Stomach (tissue), 9 donors: ENCODE measurements around the gene NFIX. TPM values are rescaled to one million over a fixed set of nuclear protein-coding genes. Genes with fewer than 3 reads are reported as not detected.

Experiments used
- DNase-seq, 2 donors: peaks; one replicate each; pipeline versions ENCODE4 v3.0.0 to v3.0.0-alpha.2; 2013 to 2019
- H3K27ac ChIP-seq, 5 donors: fragments of 200-600 bp in 4 of 5; sonication (generic) in 4 of 5; one replicate each; pipeline ENCODE4 v1.5.1; 2013 to 2019; ENCODE audit warnings: mild to moderate bottlenecking in 1 of 5, moderate library complexity in 1 of 5
- H3K27me3 ChIP-seq, 3 donors: fragments of 200-600 bp; sonication (generic); one replicate each; pipeline ENCODE4 v1.5.1; 2017 to 2019; ENCODE audit warnings: mixed run types in 1 of 3
- H3K36me3 ChIP-seq, 4 donors: fragments of 200-600 bp; sonication (generic); 1 replicate in 3 of 4; 2 replicates in 1 of 4; pipeline ENCODE4 v1.5.1; 2016 to 2019
- H3K4me1 ChIP-seq, 4 donors: fragments of 200-600 bp; sonication (generic); one replicate each; pipeline ENCODE4 v1.5.1; 2016 to 2019
- H3K4me3 ChIP-seq, 4 donors: fragments of 200-600 bp; sonication (generic) in 3 of 4; one replicate each; pipeline ENCODE4 v1.5.1; 2016 to 2019; ENCODE audit warnings: mild to moderate bottlenecking in 1 of 4
- H3K9me3 ChIP-seq, 4 donors: fragments of 200-600 bp; sonication (generic); one replicate each; pipeline ENCODE4 v1.5.1; 2016 to 2019
- CTCF ChIP-seq, 7 experiments: fragments of 450-650 bp in 4 of 7; fragments of 200-600 bp in 3 of 7; sonication (generic) in 3 of 7; IDR thresholded peaks; one replicate each; pipeline ENCODE4 v1.5.1; 2016 to 2019; ENCODE audit warnings: antibody characterized with exemption in 7 of 7, control low read depth in 2 of 7, mild to moderate bottlenecking in 1 of 7
- EP300 ChIP-seq: sonication (generic); formaldehyde crosslinking; IDR thresholded peaks from one replicate; pipeline ENCODE4 v1.6.1; 2017; ENCODE audit warnings: antibody characterized with exemption
- POLR2A ChIP-seq, 4 donors: fragments of 450-650 bp; IDR thresholded peaks; one replicate each; pipeline ENCODE4 v1.6.1; 2016; ENCODE audit warnings: antibody characterized with exemption in 4 of 4, control low read depth in 2 of 4, mild to moderate bottlenecking in 1 of 4, moderate library complexity in 1 of 4
- POLR2AphosphoS5 ChIP-seq, 3 donors: sonication (generic); formaldehyde crosslinking; IDR thresholded peaks; one replicate each; pipeline ENCODE4 v1.6.1; 2016; ENCODE audit warnings: antibody characterized with exemption in 3 of 3
- WGBS, 5 donors: extraction: QIAGEN DNeasy Blood & Tissue Kit in 3 of 5; methylation state at CpG; one replicate each; pipeline versions ENCODE4 v1.1.5 to v1.1.7; 2013 to 2018; 5-methylcytosine and 5-hydroxymethylcytosine counted together
- intact Hi-C: fragments of 100-400 bp; cut with DNase I; formaldehyde crosslinking; loops from one replicate; pipeline ENCODE4 v1.15.1; 2023; ENCODE audit warnings: low total_unique reads
- polyA plus RNA-seq, 3 donors: library from polyadenylated mRNA; stranded (reverse); fragments of 200-250 nt; gene quantifications; one replicate each; pipeline ENCODE4 v1.2.3, GENCODE V29; 2013
- total RNA-seq, 5 donors: library from RNA; depleted of rRNA; stranded (reverse); fragments of >200 nt; gene quantifications; one replicate each; pipeline versions ENCODE4 v1.1.0 to v1.2.3, GENCODE V29; 2014 to 2016
- donor health status: healthy with polysubstance abuse.
- donor health status: Bipolar disorder and iron deficiency.
- donor health status: healthy.

The NFIX gene
- total and polyA plus RNA-seq, 8 donors = 11.5 to 183 (median 37.6) TPM

GRCh38 chr19:13005253-13005652 lies 10.0 kb downstream of the NFIX start:
- Histone ChIP-seq H3K4me3 (no peak overlapping the region), H3K36me3 (no peaks in the 10 kb centered on the region), H3K9me3 (no peaks in the 10 kb centered on the region), H3K27me3 (peaks cover 0 to 14% (median 0%) of the 10 kb centered on the region in 3 donors), H3K27ac (peak overlapping the region in 4 of 5 donors; percentile 86 to 94 (median 92)), H3K4me1 (peaks cover 99 to 100% (median 100%) of the 10 kb centered on the region in 4 donors)
- WGBS, 5 donors = 52 to 73% (median 65%) methylated on average over 4 of the region's 4 CpGs
- no peak for DNase-seq
- intact Hi-C loops = no loop called here
- TF ChIP-seq POLR2AphosphoS5 (IDR thresholded peaks at IDR 0.05) (no peak), CTCF (IDR thresholded peaks at IDR 0.05) (no peak)

- peaks cover 0 to 21% (median 4%) of the 10 kb centered on the region in 3 donors for H3K27me3 ChIP-seq
- peak overlapping the region; percentile 59 to 94 (median 90) for H3K27ac ChIP-seq
- no peaks in the 10 kb centered on the region for H3K36me3 ChIP-seq
- intact Hi-C loops = no loop called here
- TF ChIP-seq POLR2AphosphoS5 (IDR thresholded peaks at IDR 0.05) = no peak
- no peak for TF ChIP-seq POLR2A (IDR thresholded peaks at IDR 0.05)
- no peak for TF ChIP-seq CTCF (IDR thresholded peaks at IDR 0.05)
- H3K4me1 ChIP-seq = peaks cover 99 to 100% (median 100%) of the 10 kb centered on the region in 4 donors
- H3K9me3 ChIP-seq = no peaks in the 10 kb centered on the region
- H3K4me3 ChIP-seq = peak overlapping the region in 1 of 4 donors; percentile 23
- DNase-seq = no peak
- WGBS, 5 donors = 28 to 50% (median 40%) methylated on average over 8 to 12 of the region's 12 CpGs
Observed at GRCh38 chr19:13005861-13006370, 10.6 kb downstream of the NFIX start.

- H3K27ac ChIP-seq = peak overlapping the region; percentile 59 to 94 (median 90)
- H3K4me3 ChIP-seq = peak overlapping the region in 3 of 4 donors; percentile 3 to 23 (median 15)
- no peak for TF ChIP-seq POLR2A (IDR thresholded peaks at IDR 0.05)
- no peak for TF ChIP-seq CTCF (IDR thresholded peaks at IDR 0.05)
- no peak for TF ChIP-seq EP300
- TF ChIP-seq POLR2AphosphoS5 (IDR thresholded peaks at IDR 0.05) = no peak
- WGBS, 5 donors = 37 to 53% (median 39%) methylated on average over 21 to 28 of the region's 28 CpGs
- peaks cover 0 to 28% (median 5%) of the 10 kb centered on the region in 3 donors for H3K27me3 ChIP-seq
- peak in 1 of 2 donors; percentile 54 for DNase-seq
- H3K9me3 ChIP-seq = no peaks in the 10 kb centered on the region
- H3K4me1 ChIP-seq = peaks cover 98 to 100% (median 100%) of the 10 kb centered on the region in 4 donors
- no peaks in the 10 kb centered on the region for H3K36me3 ChIP-seq
- intact Hi-C loops = no loop called here
Observed at GRCh38 chr19:13006431-13007281, 11.4 kb downstream of the NFIX start.

GRCh38 chr19:13007292-13008045 lies 12.2 kb downstream of the NFIX start:
- DNase-seq = peak; percentile 67 to 91
- H3K4me3 ChIP-seq = peak overlapping the region in 3 of 4 donors; percentile 3 to 23 (median 15)
- H3K36me3 ChIP-seq = no peaks in the 10 kb centered on the region
- peaks cover 98 to 100% (median 100%) of the 10 kb centered on the region in 4 donors for H3K4me1 ChIP-seq
- intact Hi-C loops = no loop called here
- whole genome bisulfite sequencing, 5 donors = 14 to 32% (median 25%) methylated on average over 8 to 17 of the region's 17 CpGs
- H3K27ac ChIP-seq = peak overlapping the region; percentile 59 to 94 (median 90)
- no peak for TF ChIP-seq POLR2A (IDR thresholded peaks at IDR 0.05)
- TF ChIP-seq CTCF (IDR thresholded peaks at IDR 0.05) = no peak
- TF ChIP-seq POLR2AphosphoS5 (IDR thresholded peaks at IDR 0.05) = no peak
- TF ChIP-seq EP300 = no peak
- H3K9me3 ChIP-seq = no peaks in the 10 kb centered on the region
- H3K27me3 ChIP-seq = peaks cover 0 to 36% (median 13%) of the 10 kb centered on the region in 3 donors
